Fibroblast of lung (primary cell): ENCODE measurements around the gene SRCIN1. TPM values are rescaled to one million over a fixed set of nuclear protein-coding genes. Genes with fewer than 3 reads are reported as not detected.
A peak's percentile ranks its signal among the peaks of the same experiment; 100 is the strongest.

Source experiments
- DNase-seq, 2 donors: peaks; one replicate each; pipeline versions ENCODE4 v3.0.0 to v3.0.0-alpha.2; 2010; ENCODE audit warnings: low read depth in 2 of 2
- H2AFZ ChIP-seq: 2 replicates; pipeline ENCODE4 v1.5.1; 2012; ENCODE audit warnings: low read length, control low read depth, inconsistent platforms
- H3K27ac ChIP-seq: 2 replicates; pipeline ENCODE4 v1.5.1; 2011; ENCODE audit warnings: low read length, control low read depth; ENCODE audit not compliant: insufficient read depth
- H3K27me3 ChIP-seq: 2 replicates; pipeline ENCODE4 v1.5.1; 2011; ENCODE audit warnings: mild to moderate bottlenecking, low read length; ENCODE audit not compliant: control insufficient read depth, insufficient read depth
- H3K36me3 ChIP-seq: 2 replicates; pipeline ENCODE4 v1.5.1; 2011; ENCODE audit warnings: low read length; ENCODE audit not compliant: control insufficient read depth, insufficient read depth
- H3K4me1 ChIP-seq: 2 replicates; pipeline ENCODE4 v1.5.1; 2011; ENCODE audit warnings: low read length; ENCODE audit not compliant: control insufficient read depth, insufficient read depth; ENCODE audit errors: extremely low read depth
- H3K4me2 ChIP-seq: 2 replicates; pipeline ENCODE4 v1.5.1; 2011; ENCODE audit warnings: low read length, control low read depth; ENCODE audit not compliant: insufficient read depth; ENCODE audit errors: extremely low read depth
- H3K4me3 ChIP-seq, 4 experiments: fragments of 200-600 bp in 1 of 4; sonication (generic) in 1 of 4; replicated peaks in 1 of 4; 2 replicates each; pipeline ENCODE4 v1.5.1; 2011 to 2016; ENCODE audit warnings: low read length in 4 of 4, low read depth in 3 of 4, mild to moderate bottlenecking in 3 of 4, control low read depth in 2 of 4, inconsistent platforms in 1 of 4, mixed read lengths in 1 of 4; ENCODE audit not compliant: insufficient read depth in 1 of 4; ENCODE audit errors: control extremely low read depth in 1 of 4
- H3K79me2 ChIP-seq: 2 replicates; pipeline ENCODE4 v1.5.1; 2012; ENCODE audit warnings: mild to moderate bottlenecking, low read length, inconsistent platforms; ENCODE audit not compliant: control insufficient read depth, insufficient read depth
- H3K9ac ChIP-seq: 2 replicates; pipeline ENCODE4 v1.5.1; 2011; ENCODE audit warnings: mild to moderate bottlenecking, low read length, control low read depth; ENCODE audit not compliant: insufficient read depth
- H3K9me3 ChIP-seq: 2 replicates; pipeline ENCODE4 v1.5.1; 2012; ENCODE audit warnings: low read depth, low read length; ENCODE audit not compliant: control insufficient read depth, insufficient read depth
- H4K20me1 ChIP-seq: 2 replicates; pipeline ENCODE4 v1.5.1; 2011; ENCODE audit warnings: low read length; ENCODE audit not compliant: control insufficient read depth, insufficient read depth; ENCODE audit errors: extremely low read depth
- CTCF ChIP-seq, 2 donors: IDR thresholded peaks in 1 of 2; conservative IDR thresholded peaks in 1 of 2; 1 replicate in 1 of 2; 2 replicates in 1 of 2; pipeline ENCODE4 v1.5.1; 2011 to 2012; ENCODE audit warnings: low read length in 2 of 2, control low read depth in 1 of 2, inconsistent platforms in 1 of 2, low read depth in 1 of 2, mild to moderate bottlenecking in 1 of 2
- EZH2 ChIP-seq: IDR thresholded peaks from 2 replicates; pipeline ENCODE4 v1.5.1; 2012; ENCODE audit warnings: low read length, control low read depth, mild to moderate bottlenecking; ENCODE audit errors: missing control alignments
- polyA plus RNA-seq, 2 donors: library from polyadenylated mRNA; depleted of rRNA in 1 of 2; stranded (reverse) in 1 of 2; unstranded in 1 of 2; fragments of >200 nt; gene quantifications; 2 replicates each; pipeline ENCODE4 v1.2.1, GENCODE V29; 2011 to 2012; ENCODE audit warnings: missing spikeins in 1 of 2
- total RNA-seq: library from RNA; depleted of rRNA; stranded (reverse); fragments of >200 nt; gene quantifications from 2 replicates; pipeline ENCODE4 v1.2.1, GENCODE V29; 2014

SRCIN1 gene
- total and polyA plus RNA-seq, 2 donors (not counting 1 experiment from before 2014, with no cell fraction given) = under 0.01 TPM; not detected in 1

- Histone ChIP-seq H3K27me3 (peaks cover 86% of the 10 kb centered on the region), H3K4me2 (no peak overlapping the region), H3K4me3 (no peak overlapping the region), H3K9ac (no peak overlapping the region), H3K4me1 (peaks cover under 1% of the 10 kb centered on the region), H4K20me1 (no peaks in the 10 kb centered on the region), H3K27ac (no peak overlapping the region), H3K79me2 (no peaks in the 10 kb centered on the region), H3K36me3 (no peaks in the 10 kb centered on the region), H3K9me3 (no peaks in the 10 kb centered on the region), H2AFZ (no peak overlapping the region)
- no peak for TF ChIP-seq CTCF (conservative IDR thresholded peaks at IDR 0.05 in 1 of 2, IDR thresholded peaks at IDR 0.05 in 1 of 2; ENCODE audit: low read depth in 1 of 2, low read length in 2 of 2)
- no peak for TF ChIP-seq EZH2
- no peak for DNase-seq
These were observed 42.8 kb downstream of the SRCIN1 start for GRCh38 chr17:38562903-38563302.

- Histone ChIP-seq H3K4me2 (no peak overlapping the region), H2AFZ (no peak overlapping the region), H3K27me3 (peaks cover 79% of the 10 kb centered on the region), H3K4me3 (no peak overlapping the region), H3K27ac (no peak overlapping the region), H3K79me2 (no peaks in the 10 kb centered on the region), H3K4me1 (peaks cover 7% of the 10 kb centered on the region), H3K9ac (no peak overlapping the region), H4K20me1 (no peaks in the 10 kb centered on the region), H3K36me3 (no peaks in the 10 kb centered on the region), H3K9me3 (no peaks in the 10 kb centered on the region)
- TF ChIP-seq CTCF (conservative IDR thresholded peaks at IDR 0.05 in 1 of 2, IDR thresholded peaks at IDR 0.05 in 1 of 2; ENCODE audit: low read depth in 1 of 2, low read length in 2 of 2) (no peak), EZH2 (peak; percentile 93)
- no peak for DNase-seq
These were observed 43.6 kb downstream of the SRCIN1 start for GRCh38 chr17:38562215-38562569.

DNA sequence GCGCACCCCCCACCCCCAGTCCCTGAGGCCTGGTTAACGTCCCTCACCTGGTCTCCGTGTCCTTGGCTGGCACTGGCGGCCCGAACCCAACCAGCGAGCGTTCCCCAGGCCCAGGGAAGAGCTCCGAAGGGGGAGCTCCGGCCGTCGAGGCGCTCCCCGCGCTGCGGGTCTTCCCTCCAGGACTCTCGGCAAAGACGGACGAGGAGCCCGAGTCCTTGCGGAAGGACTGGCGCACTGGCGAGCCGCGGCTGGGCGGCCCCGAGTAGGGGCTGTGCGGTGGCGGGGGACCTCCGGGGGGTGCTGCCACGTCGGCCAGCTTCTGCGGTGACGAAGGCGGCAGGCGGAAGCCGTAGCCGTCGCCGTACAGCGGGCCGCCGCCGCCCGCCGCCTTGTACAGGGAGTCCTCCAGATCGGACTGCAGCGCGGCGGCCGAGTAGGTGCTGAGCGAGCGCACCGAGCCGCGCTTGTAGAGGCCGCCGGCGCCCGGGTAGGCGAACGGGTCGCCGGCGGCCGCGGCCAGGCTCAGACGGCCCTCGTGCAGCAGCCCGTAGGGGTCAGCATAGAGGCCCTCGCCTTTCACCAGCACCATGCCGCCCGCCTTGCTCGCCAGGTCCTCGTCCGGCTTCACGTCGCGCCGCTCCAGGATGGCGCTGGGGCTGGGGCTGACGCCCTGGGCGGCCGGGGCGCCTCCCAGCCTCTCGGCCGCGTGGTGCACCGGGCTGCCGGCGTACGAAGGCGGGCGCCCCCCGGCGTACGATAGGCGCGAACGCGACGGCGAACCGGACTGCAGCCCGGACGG, 44.1 kb downstream of the SRCIN1 start:
- H3K4me3 ChIP-seq = no peak overlapping the region
- peaks cover 74% of the 10 kb centered on the region for H3K27me3 ChIP-seq
- no peak for DNase-seq
- H3K9me3 ChIP-seq = no peaks in the 10 kb centered on the region
- no peak overlapping the region for H3K27ac ChIP-seq
- H3K4me1 ChIP-seq = peaks cover 7% of the 10 kb centered on the region
- no peaks in the 10 kb centered on the region for H3K36me3 ChIP-seq
- TF ChIP-seq CTCF (conservative IDR thresholded peaks at IDR 0.05 in 1 of 2, IDR thresholded peaks at IDR 0.05 in 1 of 2; ENCODE audit: low read depth in 1 of 2, low read length in 2 of 2) (no peak), EZH2 (peak; percentile 82)
- no peaks in the 10 kb centered on the region for H3K79me2 ChIP-seq
- H3K4me2 ChIP-seq = no peak overlapping the region
- no peak overlapping the region for H3K9ac ChIP-seq
- H2AFZ ChIP-seq = no peak overlapping the region
- no peaks in the 10 kb centered on the region for H4K20me1 ChIP-seq
